AG04450 (cell line): ENCODE data around the gene FAM210A. TPM values are rescaled to one million over a fixed set of nuclear protein-coding genes. Genes with fewer than 3 reads are reported as not detected.

Source experiments
- CTCF ChIA-PET: fragments of 300-600, 350-600 bp; formaldehyde crosslinking; extraction: SDS; loops from one replicate; lab custom pipeline; 2022; ENCODE audit warnings: antibody characterized with exemption, inconsistent platforms; lab: Charles Lee
- POLR2A ChIA-PET: fragments of 350-600 bp; formaldehyde crosslinking; extraction: SDS; loops from one replicate; lab custom pipeline; 2021; ENCODE audit warnings: antibody characterized with exemption, inconsistent platforms; lab: Yijun Ruan, JAX
- DNase-seq: peaks from one replicate; pipeline ENCODE4 v3.0.0-alpha.2; 2011; ENCODE audit warnings: low read depth, low spot score
- H3K27ac ChIP-seq: one replicate; pipeline ENCODE4 v1.5.1; 2012; ENCODE audit warnings: low read depth, low read length, control low read depth
- H3K27me3 ChIP-seq: one replicate; pipeline ENCODE4 v1.6.0; 2012; ENCODE audit warnings: low read length; ENCODE audit not compliant: control insufficient read depth, insufficient read depth
- H3K4me3 ChIP-seq: 2 replicates; pipeline ENCODE4 v1.5.1; 2011; ENCODE audit warnings: mild to moderate bottlenecking, low read depth, low read length, control low read depth
- H3K9me3 ChIP-seq: 2 replicates; pipeline ENCODE4 v1.5.1; 2012; ENCODE audit warnings: low read length; ENCODE audit not compliant: control insufficient read depth, insufficient read depth
- polyA plus RNA-seq: library from polyadenylated mRNA; depleted of rRNA; stranded (reverse); fragments of >200 nt; gene quantifications from 2 replicates; pipeline ENCODE4 v1.2.3, GENCODE V29; 2011
- TF ChIP-seq, protein P1 (sequence below): IDR thresholded peaks from 2 replicates; pipeline ENCODE4 v1.5.1; 2011; ENCODE audit warnings: low read depth, low read length, control low read depth, inconsistent platforms

FAM210A gene
- polyA plus RNA-seq, 1 experiment: 12.9 TPM

DNA sequence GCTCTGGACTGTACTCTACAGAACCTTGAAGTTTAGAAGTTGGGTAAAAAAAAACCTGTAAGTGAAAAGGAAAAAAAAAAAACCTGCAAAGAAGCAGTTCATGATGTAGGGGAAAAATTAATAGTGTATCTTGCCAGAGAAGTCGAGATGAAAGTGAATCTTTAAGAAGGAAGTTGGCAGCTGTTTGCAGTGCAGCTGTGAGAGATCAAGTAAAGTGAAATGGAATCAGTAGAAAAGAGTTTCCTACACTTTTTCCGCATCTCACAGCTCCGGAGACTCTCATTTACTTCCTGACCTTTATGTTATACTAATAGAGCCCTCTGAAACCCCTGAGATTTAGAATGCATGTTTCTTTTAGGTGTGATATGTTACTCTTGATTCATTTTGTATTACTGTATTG, 19.3 kb upstream of the FAM210A start:
- TF ChIP-seq, protein P1, sequence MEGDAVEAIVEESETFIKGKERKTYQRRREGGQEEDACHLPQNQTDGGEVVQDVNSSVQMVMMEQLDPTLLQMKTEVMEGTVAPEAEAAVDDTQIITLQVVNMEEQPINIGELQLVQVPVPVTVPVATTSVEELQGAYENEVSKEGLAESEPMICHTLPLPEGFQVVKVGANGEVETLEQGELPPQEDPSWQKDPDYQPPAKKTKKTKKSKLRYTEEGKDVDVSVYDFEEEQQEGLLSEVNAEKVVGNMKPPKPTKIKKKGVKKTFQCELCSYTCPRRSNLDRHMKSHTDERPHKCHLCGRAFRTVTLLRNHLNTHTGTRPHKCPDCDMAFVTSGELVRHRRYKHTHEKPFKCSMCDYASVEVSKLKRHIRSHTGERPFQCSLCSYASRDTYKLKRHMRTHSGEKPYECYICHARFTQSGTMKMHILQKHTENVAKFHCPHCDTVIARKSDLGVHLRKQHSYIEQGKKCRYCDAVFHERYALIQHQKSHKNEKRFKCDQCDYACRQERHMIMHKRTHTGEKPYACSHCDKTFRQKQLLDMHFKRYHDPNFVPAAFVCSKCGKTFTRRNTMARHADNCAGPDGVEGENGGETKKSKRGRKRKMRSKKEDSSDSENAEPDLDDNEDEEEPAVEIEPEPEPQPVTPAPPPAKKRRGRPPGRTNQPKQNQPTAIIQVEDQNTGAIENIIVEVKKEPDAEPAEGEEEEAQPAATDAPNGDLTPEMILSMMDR: no peak
- Histone ChIP-seq H3K27ac (no peak overlapping the region), H3K9me3 (no peaks in the 10 kb centered on the region), H3K4me3 (no peak overlapping the region), H3K27me3 (no peaks in the 10 kb centered on the region)
- ChIA-PET POLR2A (no interaction called here), CTCF (no interaction called here)
- DNase-seq: no peak

DNA sequence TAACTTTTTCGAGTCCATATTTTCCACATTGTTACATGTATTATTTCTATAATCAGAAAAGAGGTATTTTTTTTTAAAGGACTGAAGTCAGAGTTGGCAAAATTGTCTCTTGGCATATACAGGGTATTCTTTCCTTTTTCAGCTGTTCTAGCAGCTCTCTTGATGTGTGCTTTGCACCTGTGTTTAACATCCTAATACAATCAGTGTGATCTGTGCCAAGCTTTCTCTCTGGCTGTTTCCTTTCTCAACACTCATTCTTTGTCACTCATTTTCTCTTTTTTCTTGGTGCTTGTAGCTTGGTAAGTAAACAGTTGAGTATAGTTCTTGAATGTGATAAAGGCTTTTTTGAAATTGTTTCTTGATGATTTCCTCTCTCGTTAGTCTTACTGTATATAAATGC, 9.3 kb upstream of the FAM210A start:
- Histone ChIP-seq H3K4me3 (no peak overlapping the region), H3K27me3 (no peaks in the 10 kb centered on the region), H3K27ac (no peak overlapping the region), H3K9me3 (no peaks in the 10 kb centered on the region)
- TF ChIP-seq, protein P1: no peak
- ChIA-PET CTCF (no interaction called here), POLR2A (no interaction called here)
- DNase-seq: no peak

DNA sequence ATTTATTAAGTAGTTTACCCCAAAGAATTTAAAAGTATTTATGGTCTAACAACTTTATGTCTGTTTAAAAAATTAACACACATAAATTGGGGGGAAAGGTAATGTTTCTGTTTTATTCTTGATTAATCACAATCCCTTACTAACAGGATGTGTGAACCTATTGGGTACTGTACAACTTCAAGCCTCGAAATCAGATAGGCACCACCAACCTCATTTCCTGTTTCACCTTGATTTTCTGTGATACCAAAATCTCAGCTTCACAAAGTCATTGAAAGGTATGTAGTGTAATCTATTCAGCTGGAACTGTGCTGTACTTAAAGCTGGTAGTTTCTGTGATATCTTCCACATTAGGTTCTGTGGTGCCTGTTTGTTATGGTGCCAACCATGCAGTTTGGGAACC, 4.1 kb upstream of the FAM210A start:
- H3K27me3 ChIP-seq: no peaks in the 10 kb centered on the region
- no peak overlapping the region for H3K27ac ChIP-seq
- TF ChIP-seq, protein P1: no peak
- CTCF ChIA-PET: no interaction called here
- H3K9me3 ChIP-seq: no peaks in the 10 kb centered on the region
- POLR2A ChIA-PET: no interaction called here
- DNase-seq: no peak
- H3K4me3 ChIP-seq: no peak overlapping the region

DNA sequence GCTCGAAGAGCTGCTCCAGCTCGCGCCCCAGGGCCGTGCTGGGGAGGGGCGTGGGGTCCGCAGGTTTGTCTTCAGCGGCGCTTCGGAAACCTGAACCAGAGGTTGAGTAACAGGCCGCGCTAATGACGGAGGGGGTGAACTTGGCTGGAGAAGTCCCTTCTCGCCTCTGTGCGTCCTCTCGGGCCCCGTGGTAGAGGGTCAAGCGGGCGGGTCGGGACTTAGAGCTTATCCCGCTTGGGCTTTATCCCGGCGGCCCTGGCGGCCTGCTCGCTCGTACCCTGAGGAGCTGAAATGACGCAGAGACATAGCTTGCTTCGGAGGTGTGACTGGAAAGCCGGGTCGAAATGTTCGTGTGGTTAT, 594 bp upstream of the FAM210A start:
- Histone ChIP-seq H3K4me3 (peak overlapping the region; percentile 92), H3K9me3 (no peaks in the 10 kb centered on the region), H3K27me3 (no peaks in the 10 kb centered on the region), H3K27ac (peak overlapping the region; percentile 96)
- TF ChIP-seq, protein P1: no peak
- POLR2A ChIA-PET: no interaction called here
- CTCF ChIA-PET: interaction anchor here (0.7 to 1.2 kb wide), 2 partner anchors 86 to 168 kb away, joined by 3 to 5 read pairs; no protein-coding TSS in a partner anchor
- no peak for DNase-seq

DNA sequence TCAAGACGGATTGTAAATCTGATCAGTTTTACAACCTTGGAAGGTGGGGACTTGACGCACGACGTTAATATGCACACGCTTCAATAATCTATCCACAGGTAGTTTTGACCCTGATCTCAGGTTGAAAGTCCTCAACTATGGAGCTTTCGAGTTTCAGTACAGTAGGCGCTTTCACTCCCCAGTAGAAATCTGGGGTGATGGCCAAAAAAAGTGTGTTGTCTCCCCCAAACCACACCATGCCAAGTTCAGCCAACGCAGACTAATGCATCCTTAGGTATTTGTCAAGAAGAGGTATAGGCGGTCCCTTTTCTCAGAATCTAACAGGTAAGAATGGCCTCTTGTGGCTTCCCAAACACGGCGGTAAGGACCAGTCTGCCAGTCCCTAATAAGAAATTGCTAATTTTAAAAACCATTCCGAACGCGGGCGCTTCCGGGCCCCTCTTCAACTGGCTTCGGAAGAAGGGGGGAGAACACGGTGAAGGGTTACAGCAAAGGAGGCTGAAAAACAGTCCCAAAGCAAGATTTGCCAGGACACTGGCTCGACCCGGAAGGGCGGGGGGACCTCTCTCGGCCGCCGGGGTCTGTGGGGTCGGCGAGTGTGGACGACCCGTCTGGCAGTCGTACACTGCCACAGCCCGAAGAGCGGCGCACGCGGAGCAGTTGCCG, 659 bp downstream of the FAM210A start:
- Histone ChIP-seq H3K9me3 (no peaks in the 10 kb centered on the region), H3K27me3 (no peaks in the 10 kb centered on the region), H3K4me3 (peak overlapping the region; percentile 92), H3K27ac (no peak overlapping the region)
- CTCF ChIA-PET: no interaction called here
- TF ChIP-seq, protein P1: no peak
- DNase-seq: no peak
- POLR2A ChIA-PET: interaction anchor here (0.6 to 0.7 kb wide), 2 partner anchors 39 to 78 kb away, joined by 3 to 4 read pairs; no protein-coding TSS in a partner anchor
